Stomach (tissue), 19 donors: ENCODE measurements around the gene TAT. TPM values are rescaled to one million over a fixed set of nuclear protein-coding genes. Genes with fewer than 3 reads are reported as not detected.
A peak's percentile ranks its signal among the peaks of the same experiment; 100 is the strongest.

Experiments used
- DNase-seq, 2 donors: peaks; one replicate each; pipeline versions ENCODE4 v3.0.0 to v3.0.0-alpha.2; 2013 to 2019
- H3K27ac ChIP-seq, 5 donors: fragments of 200-600 bp in 4 of 5; sonication (generic) in 4 of 5; one replicate each; pipeline ENCODE4 v1.5.1; 2013 to 2019; ENCODE audit warnings: mild to moderate bottlenecking in 1 of 5, moderate library complexity in 1 of 5
- H3K27me3 ChIP-seq, 3 donors: fragments of 200-600 bp; sonication (generic); one replicate each; pipeline ENCODE4 v1.5.1; 2017 to 2019; ENCODE audit warnings: mixed run types in 1 of 3
- H3K36me3 ChIP-seq, 4 donors: fragments of 200-600 bp; sonication (generic); 1 replicate in 3 of 4; 2 replicates in 1 of 4; pipeline ENCODE4 v1.5.1; 2016 to 2019
- H3K4me1 ChIP-seq, 4 donors: fragments of 200-600 bp; sonication (generic); one replicate each; pipeline ENCODE4 v1.5.1; 2016 to 2019
- H3K4me3 ChIP-seq, 4 donors: fragments of 200-600 bp; sonication (generic) in 3 of 4; one replicate each; pipeline ENCODE4 v1.5.1; 2016 to 2019; ENCODE audit warnings: mild to moderate bottlenecking in 1 of 4
- H3K9me3 ChIP-seq, 4 donors: fragments of 200-600 bp; sonication (generic); one replicate each; pipeline ENCODE4 v1.5.1; 2016 to 2019
- CTCF ChIP-seq, 7 experiments: fragments of 450-650 bp in 4 of 7; fragments of 200-600 bp in 3 of 7; sonication (generic) in 3 of 7; IDR thresholded peaks; one replicate each; pipeline ENCODE4 v1.5.1; 2016 to 2019; ENCODE audit warnings: antibody characterized with exemption in 7 of 7, control low read depth in 2 of 7, mild to moderate bottlenecking in 1 of 7
- EP300 ChIP-seq: sonication (generic); formaldehyde crosslinking; IDR thresholded peaks from one replicate; pipeline ENCODE4 v1.6.1; 2017; ENCODE audit warnings: antibody characterized with exemption
- POLR2A ChIP-seq, 4 donors: fragments of 450-650 bp; IDR thresholded peaks; one replicate each; pipeline ENCODE4 v1.6.1; 2016; ENCODE audit warnings: antibody characterized with exemption in 4 of 4, control low read depth in 2 of 4, mild to moderate bottlenecking in 1 of 4, moderate library complexity in 1 of 4
- POLR2AphosphoS5 ChIP-seq, 3 donors: sonication (generic); formaldehyde crosslinking; IDR thresholded peaks; one replicate each; pipeline ENCODE4 v1.6.1; 2016; ENCODE audit warnings: antibody characterized with exemption in 3 of 3
- WGBS, 5 donors: extraction: QIAGEN DNeasy Blood & Tissue Kit in 3 of 5; methylation state at CpG; one replicate each; pipeline versions ENCODE4 v1.1.5 to v1.1.7; 2013 to 2018; 5-methylcytosine and 5-hydroxymethylcytosine counted together
- intact Hi-C: fragments of 100-400 bp; cut with DNase I; formaldehyde crosslinking; loops from one replicate; pipeline ENCODE4 v1.15.1; 2023; ENCODE audit warnings: low total_unique reads
- long read RNA-seq, 10 donors: transcript quantifications; one replicate each; lab custom pipeline, GENCODE V29; 2026
- polyA plus RNA-seq, 3 donors: library from polyadenylated mRNA; stranded (reverse); fragments of 200-250 nt; gene quantifications; one replicate each; pipeline ENCODE4 v1.2.3, GENCODE V29; 2013
- total RNA-seq, 5 donors: library from RNA; depleted of rRNA; stranded (reverse); fragments of >200 nt; gene quantifications; one replicate each; pipeline versions ENCODE4 v1.1.0 to v1.2.3, GENCODE V29; 2014 to 2016
- donor health status: healthy with polysubstance abuse.
- donor health status: Bipolar disorder and iron deficiency.
- donor health status: healthy.

Gene TAT
- not detected for total RNA-seq
- polyA plus RNA-seq: not detected
- long read RNA-seq, donor 1: 0 reads
- long read RNA-seq, donor 2: 0 reads
- long read RNA-seq, donor 3: 0 reads
- long read RNA-seq, donor 4: 0 reads
- long read RNA-seq, donor 5: 0 reads
- long read RNA-seq, donor 6: 0 reads
- long read RNA-seq, donor 7: 0 reads
- long read RNA-seq, donor 8: 0 reads
- long read RNA-seq, donor 9: 0 reads
- long read RNA-seq, donor 10: 0 reads

- Histone ChIP-seq H3K27ac (no peak within 1 kb of the TSS), H3K9me3 (no peaks in the 10 kb centered on the region), H3K36me3 (no peaks in the 10 kb centered on the region), H3K4me1 (no peaks in the 10 kb centered on the region), H3K27me3 (peaks cover 0 to 6% (median 0%) of the 10 kb centered on the region in 3 donors), H3K4me3 (no peak within 1 kb of the TSS)
- 19 to 34% (median 27%) methylated on average over 3 of the region's 3 CpGs for WGBS, 5 donors
- TF ChIP-seq POLR2AphosphoS5 (IDR thresholded peaks at IDR 0.05): no peak
- no peak for TF ChIP-seq POLR2A (IDR thresholded peaks at IDR 0.05)
- TF ChIP-seq EP300: no peak
- TF ChIP-seq CTCF (IDR thresholded peaks at IDR 0.05): no peak
- intact Hi-C loops: no loop called here
- DNase-seq: no peak
These were observed at the start of gene TAT for GRCh38 chr16:71576971-71577370. Gene TAT (minus strand): TSS chr16:71577092. CDS start chr16:71576415, 677 bp downstream.

- peak; percentile 92 to 93 for DNase-seq
- peaks cover 12 to 26% (median 18%) of the 10 kb centered on the region in 4 donors for H3K4me1 ChIP-seq
- no peaks in the 10 kb centered on the region for H3K36me3 ChIP-seq
- H3K27me3 ChIP-seq: peaks cover 0 to 54% (median 24%) of the 10 kb centered on the region in 3 donors
- WGBS, 5 donors: 0 to 2% (median 1%) methylated on average over 34 to 98 of the region's 98 CpGs
- intact Hi-C loops: loop anchor here (10.0 kb wide), 1 partner anchor 211 kb away; no protein-coding TSS in a partner anchor
- H3K27ac ChIP-seq: peak within 1 kb of the TSS in 2 of 5 donors; percentile 41 to 57
- H3K4me3 ChIP-seq: peak within 1 kb of the TSS; percentile 47 to 79 (median 50)
- TF ChIP-seq CTCF (IDR thresholded peaks at IDR 0.05) (no peak), EP300 (no peak), POLR2AphosphoS5 (IDR thresholded peaks at IDR 0.05) (no peak), POLR2A (IDR thresholded peaks at IDR 0.05) (no peak)
- peaks cover 0 to 3% (median 0%) of the 10 kb centered on the region in 4 donors for H3K9me3 ChIP-seq
These were observed 49.3 kb upstream of the TAT start, which contains the start of gene MARVELD3 for GRCh38 chr16:71626018-71626857. Gene MARVELD3 (plus strand): TSS chr16:71626184. CDS start chr16:71626230, 46 bp downstream.

- H3K9me3 ChIP-seq: peaks cover 0 to 3% (median 0%) of the 10 kb centered on the region in 4 donors
- 82 to 90% (median 88%) methylated on average over 7 of the region's 7 CpGs for WGBS, 5 donors
- H3K4me1 ChIP-seq: peaks cover 12 to 26% (median 18%) of the 10 kb centered on the region in 4 donors
- no peak for DNase-seq
- no peak overlapping the region for H3K27ac ChIP-seq
- peaks cover 0 to 59% (median 24%) of the 10 kb centered on the region in 3 donors for H3K27me3 ChIP-seq
- H3K4me3 ChIP-seq: peak overlapping the region; percentile 47 to 79 (median 50)
- intact Hi-C loops: loop anchor here (10.0 kb wide), 1 partner anchor 210 kb away; no protein-coding TSS in a partner anchor
- TF ChIP-seq POLR2AphosphoS5 (IDR thresholded peaks at IDR 0.05) (no peak), POLR2A (IDR thresholded peaks at IDR 0.05) (no peak), CTCF (IDR thresholded peaks at IDR 0.05) (no peak), EP300 (no peak)
- H3K36me3 ChIP-seq: no peaks in the 10 kb centered on the region
These were observed 48.4 kb upstream of the TAT start for GRCh38 chr16:71625113-71625850.

GRCh38 chr16:71623597-71623996 lies 46.7 kb upstream of the TAT start:
- Histone ChIP-seq H3K27me3 (peaks cover 0 to 59% (median 24%) of the 10 kb centered on the region in 3 donors), H3K4me3 (no peak overlapping the region), H3K27ac (no peak overlapping the region), H3K4me1 (peaks cover 12 to 26% (median 18%) of the 10 kb centered on the region in 4 donors), H3K36me3 (no peaks in the 10 kb centered on the region), H3K9me3 (peaks cover 0 to 6% (median 2%) of the 10 kb centered on the region in 4 donors)
- TF ChIP-seq POLR2AphosphoS5 (IDR thresholded peaks at IDR 0.05) (no peak), EP300 (no peak), CTCF (IDR thresholded peaks at IDR 0.05) (no peak), POLR2A (IDR thresholded peaks at IDR 0.05) (no peak)
- intact Hi-C loops: loop anchor here (10.0 kb wide), 1 partner anchor 209 kb away; no protein-coding TSS in a partner anchor
- no peak for DNase-seq
- 52 to 72% (median 61%) methylated on average over 3 of the region's 3 CpGs for WGBS, 5 donors
